B cell (primary cell): Measurements from ENCODE around the gene CATSPER3. TPM values are rescaled to one million over a fixed set of nuclear protein-coding genes. Genes with fewer than 3 reads are reported as not detected.

ENCODE experiments used
- ATAC-seq: fragments of 200-7000 bp; cut with Tn5 transposase; one replicate; pipeline ENCODE4 v1.10.0; 2021; ENCODE audit warnings: low read depth, mild to moderate bottlenecking, moderate number of reproducible peaks, moderate library complexity
- CTCF ChIA-PET: fragments of 350-600 bp; sonication (Branson Sonifier 250); formaldehyde crosslinking; loops from one replicate; lab custom pipeline; 2021; ENCODE audit warnings: antibody characterized with exemption, inconsistent platforms; lab: Charles Lee
- POLR2A ChIA-PET: fragments of 350-600 bp; sonication (Branson Sonifier 250); formaldehyde crosslinking; loops from one replicate; lab custom pipeline; 2021; ENCODE audit warnings: antibody characterized with exemption; lab: Charles Lee
- DNase-seq: peaks from one replicate; pipeline ENCODE4 v3.0.0; 2013
- H2AFZ ChIP-seq: 2 replicates; pipeline ENCODE4 v1.6.1; 2012; ENCODE audit warnings: mild to moderate bottlenecking, low read depth, low read length; ENCODE audit not compliant: insufficient read depth, poor library complexity, severe bottlenecking
- H3K27ac ChIP-seq, 2 donors: 1 replicate in 1 of 2; 2 replicates in 1 of 2; pipeline ENCODE4 v1.5.1; 2012 to 2013; ENCODE audit warnings: low read length in 2 of 2, mild to moderate bottlenecking in 2 of 2, moderate library complexity in 1 of 2
- H3K27me3 ChIP-seq, 4 experiments: fragments of 200-600 bp in 1 of 4; sonication (generic) in 1 of 4; replicated peaks in 1 of 4; 1 replicate in 2 of 4; 2 replicates in 2 of 4; pipeline versions ENCODE4 v1.6.1 to v1.7.0; 2013 to 2016; ENCODE audit warnings: low read length in 3 of 4, mild to moderate bottlenecking in 2 of 4, mixed read lengths in 1 of 4, moderate library complexity in 1 of 4; ENCODE audit not compliant: insufficient read depth in 4 of 4, control insufficient read depth in 3 of 4; ENCODE audit errors: control extremely low read depth in 1 of 4
- H3K36me3 ChIP-seq, 2 experiments: replicated peaks in 1 of 2; 1 replicate in 1 of 2; 2 replicates in 1 of 2; pipeline versions ENCODE4 v1.6.1 to v1.7.1; 2013; ENCODE audit warnings: low read length in 1 of 2; ENCODE audit not compliant: insufficient read depth in 2 of 2, control insufficient read depth in 1 of 2; ENCODE audit errors: control extremely low read depth in 1 of 2, extremely low read depth in 1 of 2
- H3K4me1 ChIP-seq, 2 donors: fragments of 200-600 bp in 1 of 2; sonication (generic) in 1 of 2; 1 replicate in 1 of 2; 2 replicates in 1 of 2; pipeline versions ENCODE4 v1.5.1 to v1.6.1; 2013 to 2017; ENCODE audit warnings: low read length in 2 of 2; ENCODE audit not compliant: control insufficient read depth in 2 of 2, insufficient read depth in 2 of 2
- H3K4me2 ChIP-seq: replicated peaks from 2 replicates; pipeline ENCODE3; 2012; ENCODE audit warnings: mild to moderate bottlenecking, low read depth, low read length; ENCODE audit not compliant: poor library complexity, severe bottlenecking
- H3K4me3 ChIP-seq, 5 experiments: fragments of 200-600 bp in 1 of 5; sonication (generic) in 1 of 5; 1 replicate in 3 of 5; 2 replicates in 2 of 5; pipeline versions ENCODE4 v1.5.1 to v1.7.0; 2011 to 2016; ENCODE audit warnings: low read length in 4 of 5, mild to moderate bottlenecking in 4 of 5, low read depth in 2 of 5, control low read depth in 1 of 5, moderate library complexity in 1 of 5; ENCODE audit not compliant: insufficient read depth in 1 of 5; ENCODE audit errors: control extremely low read depth in 1 of 5, extremely low read depth in 1 of 5
- H3K79me2 ChIP-seq: fragments of 200-600 bp; sonication (generic); one replicate; pipeline ENCODE4 v1.6.0; 2016; ENCODE audit warnings: low read length; ENCODE audit not compliant: control insufficient read depth, insufficient read depth
- H3K9ac ChIP-seq: fragments of 200-600 bp; sonication (generic); 2 replicates; pipeline ENCODE4 v1.6.1; 2017; ENCODE audit warnings: mild to moderate bottlenecking, low read length, moderate library complexity
- H3K9me3 ChIP-seq, 3 donors: one replicate each; pipeline versions ENCODE4 v1.6.1 to v1.7.1; 2013; ENCODE audit warnings: low read length in 2 of 3; ENCODE audit not compliant: control insufficient read depth in 2 of 3, insufficient read depth in 1 of 3; ENCODE audit errors: control extremely low read depth in 1 of 3
- H4K20me1 ChIP-seq: 2 replicates; pipeline ENCODE4 v1.6.0; 2012; ENCODE audit warnings: mild to moderate bottlenecking, low read length; ENCODE audit not compliant: insufficient read depth, control insufficient read depth, poor library complexity, severe bottlenecking
- H3K27ac Mint-ChIP-seq: one replicate; pipeline ENCODE4 v1.8.0; 2021; ENCODE audit warnings: mixed read lengths
- H3K27me3 Mint-ChIP-seq: one replicate; pipeline ENCODE4 v1.8.0; 2021; ENCODE audit warnings: mixed read lengths
- H3K4me1 Mint-ChIP-seq: one replicate; pipeline ENCODE4 v1.8.0; 2021; ENCODE audit warnings: mixed read lengths
- H3K4me3 Mint-ChIP-seq: one replicate; pipeline ENCODE4 v1.8.0; 2021; ENCODE audit warnings: mixed read lengths
- H3K9me3 Mint-ChIP-seq: one replicate; pipeline ENCODE4 v1.8.0; 2022; ENCODE audit warnings: mixed read lengths; ENCODE audit not compliant: insufficient read depth
- CTCF ChIP-seq: fragments of 200-600 bp; IDR thresholded peaks from one replicate; pipeline ENCODE4 v1.8.0; 2022; ENCODE audit warnings: antibody characterized with exemption, mild to moderate bottlenecking
- EZH2 ChIP-seq: IDR thresholded peaks from 2 replicates; pipeline ENCODE4 v1.6.1; 2012; ENCODE audit warnings: borderline replicate concordance, low read depth, mild to moderate bottlenecking, moderate library complexity, low read length; ENCODE audit not compliant: insufficient read depth, poor library complexity, severe bottlenecking
- WGBS: methylation state at CpG from one replicate; pipeline ENCODE4 v1.1.5; 2013; ENCODE audit warnings: missing lambda C conversion rate; ENCODE audit not compliant: insufficient coverage; 5-methylcytosine and 5-hydroxymethylcytosine counted together
- intact Hi-C: fragments of 100-400 bp; cut with micrococcal nuclease; formaldehyde crosslinking; loops from one replicate; pipeline ENCODE4 v1.10.0; 2022
- polyA plus RNA-seq: library from polyadenylated mRNA; depleted of rRNA; stranded (reverse); fragments of >200 nt; gene quantifications from 2 replicates; pipeline ENCODE4 v1.2.3, GENCODE V29; 2012
- total RNA-seq, 2 donors: library from RNA; stranded (reverse); fragments of 120-200 nt in 1 of 2; gene quantifications; 1 replicate in 1 of 2; 2 replicates in 1 of 2; pipeline versions ENCODE4 v1.2.3 to v1.2.4, GENCODE V29; 2013 to 2022

Gene CATSPER3
- total and polyA plus RNA-seq, 2 donors (not counting 1 experiment from before 2014, with no cell fraction given) = 0.79 to 1.3 TPM

GRCh38 chr5:135034236-135034962, 66.7 kb downstream of the CATSPER3 start:
- Histone ChIP-seq H3K9me3 (peaks cover 2 to 68% (median 3%) of the 10 kb centered on the region in 3 donors), H4K20me1 (peaks cover 30% of the 10 kb centered on the region), H2AFZ (peak overlapping the region; percentile 56), H3K9ac (peak overlapping the region; percentile 66), H3K4me1 (peaks cover 51 to 78% of the 10 kb centered on the region in 2 donors), H3K4me3 (peak overlapping the region in 3 of 5 experiments; percentile 34 to 68 (median 52)), H3K27ac (no peak overlapping the region), H3K79me2 (no peaks in the 10 kb centered on the region), H3K27me3 (peaks cover 0 to 90% (median 75%) of the 10 kb centered on the region in 4 experiments), H3K36me3 (no peaks in the 10 kb centered on the region), H3K4me2 (peak overlapping the region; percentile 96)
- peaks cover 70% of the 10 kb centered on the region for H3K27me3 Mint-ChIP-seq
- 3% methylated on average over 41 of the region's 65 CpGs for WGBS
- H3K4me1 Mint-ChIP-seq = peaks cover 53% of the 10 kb centered on the region
- peaks cover 1% of the 10 kb centered on the region for H3K9me3 Mint-ChIP-seq
- H3K27ac Mint-ChIP-seq = no peak overlapping the region
- intact Hi-C loops = loop anchor here (2.0 kb wide), 1 partner anchor 18 kb away; no protein-coding TSS in a partner anchor
- CTCF ChIA-PET = interaction anchor here (1.4 kb wide), 1 partner anchor 19 kb away, joined by 5 read pairs; no protein-coding TSS in a partner anchor
- POLR2A ChIA-PET = no interaction called here
- peak; percentile 60 for DNase-seq
- ATAC-seq = peak; percentile 42
- peak; percentile 95 for TF ChIP-seq EZH2
- no peak for TF ChIP-seq CTCF
- H3K4me3 Mint-ChIP-seq = peak overlapping the region; percentile 85
